Bronchial epithelial cell (primary cell): ENCODE data around the gene FHL3. TPM values are rescaled to one million over a fixed set of nuclear protein-coding genes. Genes with fewer than 3 reads are reported as not detected.

Experiments
- DNase-seq: peaks from one replicate; pipeline ENCODE4 v3.0.0-alpha.2; 2010; ENCODE audit warnings: low read depth
- FAIRE-seq: peaks from 2 replicates; lab custom pipeline; 2011; peaks lifted over from hg19 to GRCh38; lab: Jason Lieb, UNC
- H3K27me3 ChIP-seq: 2 replicates; pipeline ENCODE4 v1.5.1; 2011; ENCODE audit warnings: low read length; ENCODE audit not compliant: control insufficient read depth, insufficient read depth
- H3K36me3 ChIP-seq: 2 replicates; pipeline ENCODE4 v1.5.1; 2011; ENCODE audit warnings: low read length; ENCODE audit not compliant: control insufficient read depth, insufficient read depth
- H3K4me3 ChIP-seq: 2 replicates; pipeline ENCODE4 v1.5.1; 2011; ENCODE audit warnings: mild to moderate bottlenecking, low read depth, low read length, control low read depth
- CTCF ChIP-seq: IDR thresholded peaks from 2 replicates; pipeline ENCODE4 v1.5.1; 2011; ENCODE audit warnings: mild to moderate bottlenecking, moderate library complexity, low read length, control low read depth, inconsistent platforms; ENCODE audit not compliant: insufficient read depth, severe bottlenecking
- total RNA-seq: library from RNA; depleted of rRNA; stranded (reverse); fragments of >200 nt; gene quantifications from 2 replicates; pipeline ENCODE4 v1.2.1, GENCODE V29; 2014

FHL3 gene
- total RNA-seq, 1 donor from 2014 or later, result 2.6 TPM

DNA sequence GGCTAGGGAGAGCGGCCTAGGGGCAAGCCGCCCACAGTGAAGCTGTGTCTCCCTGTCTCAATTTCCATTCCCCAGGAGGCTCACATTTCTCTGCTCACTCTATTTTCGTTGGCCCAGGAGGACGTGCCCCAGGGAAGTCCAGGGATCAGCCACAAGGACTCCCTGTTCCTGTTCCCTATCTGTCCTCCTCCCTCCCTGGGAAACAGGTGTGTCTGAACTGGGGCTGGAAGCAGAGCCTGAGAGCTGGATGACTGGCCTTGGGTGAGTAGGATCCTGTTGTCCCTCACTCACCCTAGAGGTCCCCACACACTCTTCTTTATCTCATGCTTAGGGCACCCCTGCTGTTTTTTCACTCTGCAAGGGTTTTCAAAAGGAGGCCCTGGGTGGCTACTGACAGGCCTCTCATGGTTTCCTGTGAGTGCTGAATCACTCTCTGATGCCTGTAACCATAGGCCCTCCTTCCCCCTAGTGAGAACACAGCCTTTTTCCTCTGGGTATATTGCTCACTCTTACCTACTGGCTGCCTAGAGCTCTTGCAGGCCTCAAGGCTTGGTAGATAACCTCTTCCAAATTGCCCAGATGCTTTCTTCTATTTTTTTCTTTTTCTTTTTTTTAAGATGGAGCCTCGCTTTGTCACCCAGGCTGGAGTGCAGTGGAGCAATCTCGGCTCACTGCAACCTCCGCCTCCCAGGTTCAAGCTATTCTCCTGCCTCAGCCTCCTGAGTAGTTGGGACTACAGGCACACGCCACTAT, 4.0 kb upstream of the FHL3 start:
- peak; percentile 78 for DNase-seq

DNA sequence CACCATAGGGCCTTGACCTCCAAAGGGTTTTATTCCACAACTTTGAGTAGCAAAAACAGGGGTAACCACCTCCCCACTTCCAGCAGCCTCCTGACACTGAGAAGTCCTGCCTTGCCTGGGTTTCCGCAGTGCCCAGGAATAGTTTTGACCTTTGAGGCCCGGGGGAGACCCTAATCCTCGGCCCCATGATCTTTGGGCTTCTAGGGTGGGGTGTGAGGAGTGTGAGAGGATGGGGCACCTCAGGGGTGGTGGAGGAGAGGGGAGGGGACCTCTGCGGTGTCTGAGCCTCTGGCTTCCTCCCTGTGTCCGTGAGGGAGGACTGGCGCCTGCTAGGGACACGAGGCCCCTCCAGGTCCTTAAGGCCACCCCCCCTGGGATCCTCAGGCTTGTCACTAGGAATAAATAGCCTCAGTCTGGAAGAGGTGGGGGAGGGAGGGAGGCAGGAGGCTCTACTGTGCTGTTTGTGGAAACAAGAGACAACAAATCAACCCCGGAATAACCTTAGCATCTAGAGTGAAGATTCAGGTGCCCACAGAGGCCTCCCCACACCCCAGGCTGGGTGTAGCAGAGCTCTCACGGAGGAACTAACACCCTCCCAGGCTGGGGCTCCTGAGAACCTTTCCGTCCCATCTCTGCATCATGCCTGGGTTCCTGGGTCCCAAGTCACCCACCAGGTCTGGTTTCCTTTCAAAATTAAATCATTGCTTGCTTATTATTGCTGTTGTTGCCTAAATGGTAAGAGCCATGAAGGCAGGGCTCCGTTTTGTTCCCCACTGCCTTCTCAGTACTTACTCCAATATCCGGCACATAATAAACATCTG, 904 bp upstream of the FHL3 start:
- no peak for TF ChIP-seq CTCF
- Histone ChIP-seq H3K4me3 (no peak overlapping the region), H3K36me3 (no peaks in the 10 kb centered on the region), H3K27me3 (no peaks in the 10 kb centered on the region)
- FAIRE-seq (no peak), DNase-seq (no peak)

More for the DNA sequence above, 4.0 kb upstream of the FHL3 start:
- Histone ChIP-seq H3K27me3 (no peaks in the 10 kb centered on the region), H3K36me3 (no peaks in the 10 kb centered on the region), H3K4me3 (no peak overlapping the region)
- TF ChIP-seq CTCF, result no peak
- FAIRE-seq, result no peak

DNA sequence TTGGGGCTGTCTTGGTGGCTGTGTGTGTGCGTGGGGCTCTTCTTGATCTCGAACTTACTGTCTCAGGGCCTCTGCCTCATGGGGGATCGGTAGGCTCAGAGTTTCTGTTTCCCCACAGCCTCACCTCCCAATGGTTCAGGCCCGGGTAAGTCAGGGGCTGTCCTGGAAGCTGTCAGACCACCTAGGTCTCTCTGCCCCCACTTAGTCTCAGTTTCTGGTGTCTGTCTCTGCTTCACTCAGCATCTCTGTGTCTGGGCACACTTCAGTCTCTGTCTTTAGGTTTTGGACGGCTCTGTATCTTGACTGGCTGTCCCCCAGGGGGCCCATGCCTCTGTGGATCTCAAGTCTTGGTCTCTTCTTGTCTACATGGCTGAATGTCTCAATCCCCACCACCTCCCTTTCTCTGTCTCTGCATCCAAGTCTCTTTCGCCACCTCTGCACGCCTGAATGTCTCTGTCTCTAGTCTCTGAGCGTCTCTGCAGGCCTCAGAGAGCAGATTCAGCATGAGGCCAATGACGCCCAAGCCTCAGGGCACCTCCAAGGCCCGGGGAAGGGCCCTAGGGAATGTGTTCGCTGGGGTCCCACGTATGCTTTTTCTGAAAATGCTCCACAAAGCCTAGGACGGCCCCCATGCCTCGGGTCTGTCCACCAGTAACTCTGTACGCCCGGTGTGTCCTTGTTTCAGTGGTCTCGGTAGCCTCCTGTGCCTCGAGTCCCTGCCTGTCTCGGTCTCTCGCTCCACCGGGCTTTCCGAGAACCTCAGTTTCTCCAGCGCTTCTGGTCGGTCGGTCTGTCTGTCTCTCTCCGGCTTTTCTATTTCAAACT, 818 bp downstream of the FHL3 start:
- FAIRE-seq (peak; percentile 7), DNase-seq (no peak)
- H3K4me3 ChIP-seq, result peak overlapping the region; percentile 42
- H3K36me3 ChIP-seq, result no peaks in the 10 kb centered on the region
- H3K27me3 ChIP-seq, result no peaks in the 10 kb centered on the region
- no peak for TF ChIP-seq CTCF

- H3K27me3 ChIP-seq, result no peaks in the 10 kb centered on the region
- peak overlapping the region; percentile 42 for H3K4me3 ChIP-seq
- DNase-seq (no peak), FAIRE-seq (no peak)
- H3K36me3 ChIP-seq, result no peaks in the 10 kb centered on the region
- no peak for TF ChIP-seq CTCF
Observed at GRCh38 chr1:38003261-38004250, 1.8 kb downstream of the FHL3 start.
